GM23338 (cell line): Measurements from ENCODE around the gene GPR142. TPM values are rescaled to one million over a fixed set of nuclear protein-coding genes. Genes with fewer than 3 reads are reported as not detected.

ENCODE experiments used
- ATAC-seq: fragments of 200-7000 bp; cut with Tn5 transposase; 3 replicates; pipeline ENCODE4 v1.9.1; 2020
- DNase-seq: peaks from one replicate; pipeline ENCODE4 v3.0.0-alpha.2; 2015; ENCODE audit warnings: low spot score
- H2AFZ ChIP-seq: fragments of 200-600 bp; sonication (generic); 2 replicates; pipeline ENCODE4 v1.8.0; 2016; ENCODE audit warnings: antibody characterized with exemption, mild to moderate bottlenecking, moderate library complexity
- H3F3A ChIP-seq: fragments of 200-600 bp; sonication (generic); replicated peaks from 2 replicates; pipeline ENCODE4 v1.8.0; 2017; ENCODE audit warnings: antibody characterized with exemption, mixed run types, low read depth
- H3K27ac ChIP-seq: fragments of 200-600 bp; sonication (generic); 2 replicates; pipeline ENCODE4 v1.6.1; 2016; ENCODE audit warnings: low read depth
- H3K27me3 ChIP-seq: fragments of 200-600 bp; sonication (generic); 2 replicates; pipeline ENCODE4 v1.8.0; 2016; ENCODE audit warnings: mild to moderate bottlenecking, mixed run types, moderate library complexity; ENCODE audit not compliant: insufficient read depth
- H3K36me3 ChIP-seq: fragments of 200-600 bp; sonication (generic); 2 replicates; pipeline ENCODE4 v1.8.0; 2016; ENCODE audit warnings: mild to moderate bottlenecking; ENCODE audit not compliant: insufficient read depth
- H3K4me1 ChIP-seq: fragments of 200-600 bp; sonication (generic); 2 replicates; pipeline ENCODE4 v1.8.0; 2016; ENCODE audit warnings: mild to moderate bottlenecking, moderate library complexity; ENCODE audit not compliant: insufficient read depth
- H3K4me2 ChIP-seq: fragments of 200-600 bp; sonication (generic); 2 replicates; pipeline ENCODE4 v1.7.1; 2017; ENCODE audit warnings: mixed run types
- H3K4me3 ChIP-seq: fragments of 200-600 bp; sonication (generic); 2 replicates; pipeline ENCODE4 v1.6.1; 2016; ENCODE audit warnings: mixed run types
- H3K79me2 ChIP-seq: fragments of 200-600 bp; sonication (generic); replicated peaks from 2 replicates; pipeline ENCODE4 v1.8.0; 2017; ENCODE audit warnings: mild to moderate bottlenecking; ENCODE audit not compliant: insufficient read depth
- H3K9me2 ChIP-seq: fragments of 200-600 bp; sonication (generic); 2 replicates; pipeline ENCODE4 v1.8.0; 2017; ENCODE audit not compliant: insufficient read depth
- H4K20me1 ChIP-seq: fragments of 200-600 bp; sonication (generic); replicated peaks from 2 replicates; pipeline ENCODE4 v1.8.0; 2017; ENCODE audit warnings: mild to moderate bottlenecking; ENCODE audit not compliant: insufficient read depth
- H3K27ac Mint-ChIP-seq: 2 replicates; pipeline ENCODE4 v1.8.0; 2020; ENCODE audit warnings: inconsistent platforms, mild to moderate bottlenecking, moderate library complexity, mixed read lengths
- H3K27me3 Mint-ChIP-seq: 3 replicates; pipeline ENCODE4 v1.8.0; 2022; ENCODE audit warnings: low read depth, mild to moderate bottlenecking, moderate library complexity, mixed read lengths, inconsistent platforms; ENCODE audit not compliant: insufficient read depth, poor library complexity
- H3K36me3 Mint-ChIP-seq: 3 replicates; pipeline ENCODE4 v1.8.0; 2021; ENCODE audit warnings: low read depth, mild to moderate bottlenecking, inconsistent platforms, moderate library complexity, mixed read lengths
- H3K4me1 Mint-ChIP-seq: 3 replicates; pipeline ENCODE4 v1.8.0; 2020; ENCODE audit warnings: mild to moderate bottlenecking, inconsistent platforms, mixed read lengths
- H3K4me3 Mint-ChIP-seq: 3 replicates; pipeline ENCODE4 v1.8.0; 2021; ENCODE audit warnings: moderate library complexity, mild to moderate bottlenecking, inconsistent platforms, mixed read lengths
- H3K9me3 Mint-ChIP-seq: 3 replicates; pipeline ENCODE4 v1.8.0; 2020; ENCODE audit warnings: moderate library complexity, mild to moderate bottlenecking, inconsistent platforms, mixed read lengths
- EZH2phosphoT487 ChIP-seq: fragments of 200-600 bp; sonication (generic); IDR thresholded peaks from one replicate; pipeline ENCODE4 v1.8.1; 2018; ENCODE audit warnings: antibody characterized with exemption; ENCODE audit not compliant: unreplicated experiment
- POLR2AphosphoS5 ChIP-seq: IDR thresholded peaks from 2 replicates; pipeline ENCODE4 v1.6.1; 2016; ENCODE audit warnings: antibody characterized with exemption, low read depth
- ZNF114 ChIP-seq: fragments of 250-450 bp; sonication (Bioruptor Pico); IDR thresholded peaks from 2 replicates; pipeline ENCODE4 v1.5.0; 2020; ENCODE audit warnings: mild to moderate bottlenecking, moderate library complexity
- ZNF331 ChIP-seq: fragments of 250-450 bp; sonication (Bioruptor Pico); IDR thresholded peaks from 2 replicates; pipeline ENCODE4 v1.5.0; 2020; ENCODE audit warnings: low read depth, mild to moderate bottlenecking, moderate library complexity
- polyA plus RNA-seq: library from polyadenylated mRNA; unstranded; fragments of >200 nt; fragmentation: Nextera tagmentation; extraction: Ambion mirVana; gene quantifications from 2 replicates; pipeline ENCODE4 v1.2.1, GENCODE V29; 2016
- total RNA-seq: library from RNA; depleted of rRNA; stranded (reverse); fragments of >200 nt; shearing (Covaris generic); gene quantifications from 2 replicates; pipeline ENCODE4 v1.2.3, GENCODE V29; 2014
- TF ChIP-seq, protein P1 (sequence below), 2 experiments: fragments of 200-600 bp in 1 of 2; sonication (generic) in 1 of 2; conservative IDR thresholded peaks; 2 replicates each; pipeline versions ENCODE4 v1.5.1 to v1.6.1; 2016 to 2017; ENCODE audit warnings: antibody characterized with exemption in 2 of 2, low read depth in 2 of 2, mild to moderate bottlenecking in 2 of 2, moderate library complexity in 1 of 2
- TF ChIP-seq, protein P2 (sequence below): fragments of 250-450 bp; sonication (Bioruptor Pico); IDR thresholded peaks from 2 replicates; pipeline ENCODE4 v1.5.0; 2020; ENCODE audit warnings: mild to moderate bottlenecking, moderate library complexity

Gene GPR142
- total and polyA plus RNA-seq, 2 experiments from 2014 or later, result not detected

DNA sequence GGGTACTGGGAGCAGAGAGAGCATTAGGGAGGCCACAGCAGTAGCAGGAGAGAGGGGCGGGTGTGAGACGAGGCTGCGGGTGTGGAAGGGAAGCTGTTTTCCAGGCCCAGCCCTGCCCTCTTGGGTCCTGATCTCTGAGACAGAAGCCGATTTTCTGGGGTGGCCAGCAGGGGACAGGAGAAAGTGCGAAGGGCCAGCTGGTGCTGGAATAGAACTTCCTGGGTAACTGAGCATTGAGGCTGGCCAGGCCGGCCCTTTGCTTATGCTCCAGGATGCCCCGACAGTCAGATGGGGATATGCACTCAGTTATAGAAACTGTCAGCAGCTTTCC lies 6.4 kb upstream of the GPR142 start:
- ATAC-seq (no peak), DNase-seq (peak; percentile 19)
- Mint-ChIP-seq H3K4me1 (peaks cover 35% of the 10 kb centered on the region), H3K9me3 (no peaks in the 10 kb centered on the region), H3K27ac (no peak overlapping the region; the same call in 1 of the 2 replicates), H3K36me3 (peaks cover 6% of the 10 kb centered on the region; the same call in 2 of the 3 replicates), H3K27me3 (peaks cover 23% of the 10 kb centered on the region), H3K4me3 (peak overlapping the region; percentile 72)
- Histone ChIP-seq H3K79me2 (no peaks in the 10 kb centered on the region), H3K4me1 (peaks cover 14% of the 10 kb centered on the region), H3K4me3 (peak overlapping the region; percentile 51; the same call in 1 of the 2 replicates), H3K36me3 (no peaks in the 10 kb centered on the region), H3K4me2 (peak overlapping the region; percentile 78), H3K27me3 (peaks cover 24% of the 10 kb centered on the region), H4K20me1 (no peaks in the 10 kb centered on the region; the same call in 1 of the 2 replicates), H3K27ac (no peak overlapping the region), H3K9me2 (no peaks in the 10 kb centered on the region), H2AFZ (peak overlapping the region; percentile 87; the same call in 1 of the 2 replicates), H3F3A (no peaks in the 10 kb centered on the region)
- TF ChIP-seq, protein P1, sequence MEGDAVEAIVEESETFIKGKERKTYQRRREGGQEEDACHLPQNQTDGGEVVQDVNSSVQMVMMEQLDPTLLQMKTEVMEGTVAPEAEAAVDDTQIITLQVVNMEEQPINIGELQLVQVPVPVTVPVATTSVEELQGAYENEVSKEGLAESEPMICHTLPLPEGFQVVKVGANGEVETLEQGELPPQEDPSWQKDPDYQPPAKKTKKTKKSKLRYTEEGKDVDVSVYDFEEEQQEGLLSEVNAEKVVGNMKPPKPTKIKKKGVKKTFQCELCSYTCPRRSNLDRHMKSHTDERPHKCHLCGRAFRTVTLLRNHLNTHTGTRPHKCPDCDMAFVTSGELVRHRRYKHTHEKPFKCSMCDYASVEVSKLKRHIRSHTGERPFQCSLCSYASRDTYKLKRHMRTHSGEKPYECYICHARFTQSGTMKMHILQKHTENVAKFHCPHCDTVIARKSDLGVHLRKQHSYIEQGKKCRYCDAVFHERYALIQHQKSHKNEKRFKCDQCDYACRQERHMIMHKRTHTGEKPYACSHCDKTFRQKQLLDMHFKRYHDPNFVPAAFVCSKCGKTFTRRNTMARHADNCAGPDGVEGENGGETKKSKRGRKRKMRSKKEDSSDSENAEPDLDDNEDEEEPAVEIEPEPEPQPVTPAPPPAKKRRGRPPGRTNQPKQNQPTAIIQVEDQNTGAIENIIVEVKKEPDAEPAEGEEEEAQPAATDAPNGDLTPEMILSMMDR (conservative IDR thresholded peaks at IDR 0.05; ENCODE audit: low read depth in 2 of 2), result peak in 1 of 2 experiments; percentile 23; a peak in 2 of 4 replicates
- no peak for TF ChIP-seq ZNF331

DNA sequence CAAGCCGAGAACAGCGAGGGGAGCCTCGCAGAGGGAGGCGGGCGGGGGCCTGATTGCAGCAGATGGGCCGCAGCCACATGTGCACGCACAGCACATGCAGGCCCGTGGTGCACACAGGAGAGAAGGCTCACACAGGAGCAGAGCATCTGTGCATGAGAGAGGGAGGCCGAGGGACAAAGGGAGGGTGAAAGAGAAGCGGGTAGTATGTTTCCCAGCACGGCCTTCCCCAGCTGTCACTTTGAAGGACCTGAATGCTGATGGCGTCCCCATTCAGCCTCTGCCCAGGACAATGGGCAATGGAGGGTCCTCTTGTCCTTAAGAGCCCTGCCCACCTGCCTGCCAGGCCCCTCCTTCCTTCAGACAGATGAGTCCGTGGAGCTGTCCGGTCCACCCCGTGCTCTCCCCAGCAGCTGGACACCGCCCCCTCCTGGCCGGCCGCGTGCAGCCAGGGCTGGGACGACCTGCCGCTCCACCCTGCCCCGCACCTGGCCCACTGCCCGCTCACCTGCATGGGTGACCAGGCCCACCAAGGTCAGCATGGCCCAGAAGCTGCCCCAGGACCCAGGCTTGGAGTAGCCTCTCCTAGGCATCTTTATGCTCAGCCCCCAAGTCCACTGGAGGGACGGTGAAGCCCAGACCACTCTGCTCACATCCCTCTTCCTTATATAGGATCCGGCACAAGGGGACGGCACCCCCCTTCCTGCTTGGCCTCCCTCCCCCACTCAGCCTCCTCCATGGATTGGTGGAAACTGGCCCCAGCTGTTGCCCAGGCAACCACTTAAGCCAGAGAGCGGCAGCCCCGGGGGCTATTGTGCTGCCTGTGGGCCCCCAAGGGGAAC lies 5.9 kb upstream of the GPR142 start, which contains the start of gene BTBD17:
Gene BTBD17 (minus strand): TSS at position 639 of the 839 bp plus-strand sequence. CDS start 49 bp downstream, at position 590.
- H3K27me3 Mint-ChIP-seq, result peaks cover 20% of the 10 kb centered on the region
- Histone ChIP-seq H3K4me3 (peak within 1 kb of the TSS; percentile 51), H3K4me1 (peaks cover 14% of the 10 kb centered on the region), H3K36me3 (no peaks in the 10 kb centered on the region), H3K27me3 (peaks cover 18% of the 10 kb centered on the region), H2AFZ (peak within 1 kb of the TSS; percentile 87), H4K20me1 (no peaks in the 10 kb centered on the region), H3K9me2 (no peaks in the 10 kb centered on the region), H3K27ac (no peak within 1 kb of the TSS), H3K4me2 (peak within 1 kb of the TSS; percentile 78), H3F3A (no peaks in the 10 kb centered on the region), H3K79me2 (no peaks in the 10 kb centered on the region)
- ATAC-seq, result peak; percentile 82
- peak; percentile 84 for DNase-seq
- peaks cover 35% of the 10 kb centered on the region for H3K4me1 Mint-ChIP-seq
- peaks cover 6% of the 10 kb centered on the region; the same call in 2 of the 3 replicates for H3K36me3 Mint-ChIP-seq
- peak within 1 kb of the TSS; percentile 72 for H3K4me3 Mint-ChIP-seq
- peak within 1 kb of the TSS; percentile 84 for H3K27ac Mint-ChIP-seq
- no peaks in the 10 kb centered on the region for H3K9me3 Mint-ChIP-seq
- TF ChIP-seq POLR2AphosphoS5 (no peak; the same call in 1 of the 2 replicates), ZNF114 (no peak), EZH2phosphoT487 (no peak)
- TF ChIP-seq, protein P2, sequence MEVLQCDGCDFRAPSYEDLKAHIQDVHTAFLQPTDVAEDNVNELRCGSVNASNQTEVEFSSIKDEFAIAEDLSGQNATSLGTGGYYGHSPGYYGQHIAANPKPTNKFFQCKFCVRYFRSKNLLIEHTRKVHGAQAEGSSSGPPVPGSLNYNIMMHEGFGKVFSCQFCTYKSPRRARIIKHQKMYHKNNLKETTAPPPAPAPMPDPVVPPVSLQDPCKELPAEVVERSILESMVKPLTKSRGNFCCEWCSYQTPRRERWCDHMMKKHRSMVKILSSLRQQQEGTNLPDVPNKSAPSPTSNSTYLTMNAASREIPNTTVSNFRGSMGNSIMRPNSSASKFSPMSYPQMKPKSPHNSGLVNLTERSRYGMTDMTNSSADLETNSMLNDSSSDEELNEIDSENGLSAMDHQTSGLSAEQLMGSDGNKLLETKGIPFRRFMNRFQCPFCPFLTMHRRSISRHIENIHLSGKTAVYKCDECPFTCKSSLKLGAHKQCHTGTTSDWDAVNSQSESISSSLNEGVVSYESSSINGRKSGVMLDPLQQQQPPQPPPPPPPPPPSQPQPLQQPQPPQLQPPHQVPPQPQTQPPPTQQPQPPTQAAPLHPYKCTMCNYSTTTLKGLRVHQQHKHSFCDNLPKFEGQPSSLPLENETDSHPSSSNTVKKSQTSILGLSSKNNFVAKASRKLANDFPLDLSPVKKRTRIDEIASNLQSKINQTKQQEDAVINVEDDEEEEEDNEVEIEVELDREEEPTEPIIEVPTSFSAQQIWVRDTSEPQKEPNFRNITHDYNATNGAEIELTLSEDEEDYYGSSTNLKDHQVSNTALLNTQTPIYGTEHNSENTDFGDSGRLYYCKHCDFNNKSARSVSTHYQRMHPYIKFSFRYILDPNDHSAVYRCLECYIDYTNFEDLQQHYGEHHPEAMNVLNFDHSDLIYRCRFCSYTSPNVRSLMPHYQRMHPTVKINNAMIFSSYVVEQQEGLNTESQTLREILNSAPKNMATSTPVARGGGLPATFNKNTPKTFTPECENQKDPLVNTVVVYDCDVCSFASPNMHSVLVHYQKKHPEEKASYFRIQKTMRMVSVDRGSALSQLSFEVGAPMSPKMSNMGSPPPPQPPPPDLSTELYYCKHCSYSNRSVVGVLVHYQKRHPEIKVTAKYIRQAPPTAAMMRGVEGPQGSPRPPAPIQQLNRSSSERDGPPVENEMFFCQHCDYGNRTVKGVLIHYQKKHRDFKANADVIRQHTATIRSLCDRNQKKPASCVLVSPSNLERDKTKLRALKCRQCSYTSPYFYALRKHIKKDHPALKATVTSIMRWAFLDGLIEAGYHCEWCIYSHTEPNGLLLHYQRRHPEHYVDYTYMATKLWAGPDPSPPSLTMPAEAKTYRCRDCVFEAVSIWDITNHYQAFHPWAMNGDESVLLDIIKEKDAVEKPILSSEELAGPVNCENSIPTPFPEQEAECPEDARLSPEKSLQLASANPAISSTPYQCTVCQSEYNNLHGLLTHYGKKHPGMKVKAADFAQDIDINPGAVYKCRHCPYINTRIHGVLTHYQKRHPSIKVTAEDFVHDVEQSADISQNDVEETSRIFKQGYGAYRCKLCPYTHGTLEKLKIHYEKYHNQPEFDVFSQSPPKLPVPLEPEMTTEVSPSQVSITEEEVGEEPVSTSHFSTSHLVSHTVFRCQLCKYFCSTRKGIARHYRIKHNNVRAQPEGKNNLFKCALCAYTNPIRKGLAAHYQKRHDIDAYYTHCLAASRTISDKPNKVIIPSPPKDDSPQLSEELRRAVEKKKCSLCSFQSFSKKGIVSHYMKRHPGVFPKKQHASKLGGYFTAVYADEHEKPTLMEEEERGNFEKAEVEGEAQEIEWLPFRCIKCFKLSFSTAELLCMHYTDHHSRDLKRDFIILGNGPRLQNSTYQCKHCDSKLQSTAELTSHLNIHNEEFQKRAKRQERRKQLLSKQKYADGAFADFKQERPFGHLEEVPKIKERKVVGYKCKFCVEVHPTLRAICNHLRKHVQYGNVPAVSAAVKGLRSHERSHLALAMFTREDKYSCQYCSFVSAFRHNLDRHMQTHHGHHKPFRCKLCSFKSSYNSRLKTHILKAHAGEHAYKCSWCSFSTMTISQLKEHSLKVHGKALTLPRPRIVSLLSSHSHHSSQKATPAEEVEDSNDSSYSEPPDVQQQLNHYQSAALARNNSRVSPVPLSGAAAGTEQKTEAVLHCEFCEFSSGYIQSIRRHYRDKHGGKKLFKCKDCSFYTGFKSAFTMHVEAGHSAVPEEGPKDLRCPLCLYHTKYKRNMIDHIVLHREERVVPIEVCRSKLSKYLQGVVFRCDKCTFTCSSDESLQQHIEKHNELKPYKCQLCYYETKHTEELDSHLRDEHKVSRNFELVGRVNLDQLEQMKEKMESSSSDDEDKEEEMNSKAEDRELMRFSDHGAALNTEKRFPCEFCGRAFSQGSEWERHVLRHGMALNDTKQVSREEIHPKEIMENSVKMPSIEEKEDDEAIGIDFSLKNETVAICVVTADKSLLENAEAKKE, result no peak
- TF ChIP-seq, protein P1 (conservative IDR thresholded peaks at IDR 0.05; ENCODE audit: low read depth in 2 of 2), result peak; percentile 76 to 94
